Colon (tissue), 2 donors: ENCODE results near the gene BCAS1.

Experiments used
- FAIRE-seq: peaks from 2 replicates; lab custom pipeline; 2012; peaks lifted over from hg19 to GRCh38; lab: Jason Lieb, UNC
- donor health status: control.
- donor health status: control.

BCAS1 gene

DNA sequence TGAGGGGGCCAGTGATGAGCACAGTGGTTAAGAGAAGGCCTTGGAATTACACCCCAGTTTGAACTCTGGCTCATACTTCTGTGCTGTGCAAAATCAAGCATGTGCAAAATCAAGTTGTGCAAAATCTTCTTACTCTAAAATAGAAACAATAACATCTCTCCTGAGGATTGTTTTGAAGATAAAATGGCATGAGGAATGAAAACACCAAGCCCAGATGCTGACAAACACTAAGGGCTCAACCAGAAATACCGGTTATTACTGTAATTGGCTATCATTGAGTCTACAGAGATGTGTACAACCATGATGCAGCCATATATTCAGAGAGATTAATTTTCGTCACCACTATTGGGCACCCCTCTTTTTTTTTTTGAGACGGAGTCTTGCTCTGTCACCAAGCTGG lies 5.9 kb upstream of the BCAS1 start:
- no peak for FAIRE-seq

DNA sequence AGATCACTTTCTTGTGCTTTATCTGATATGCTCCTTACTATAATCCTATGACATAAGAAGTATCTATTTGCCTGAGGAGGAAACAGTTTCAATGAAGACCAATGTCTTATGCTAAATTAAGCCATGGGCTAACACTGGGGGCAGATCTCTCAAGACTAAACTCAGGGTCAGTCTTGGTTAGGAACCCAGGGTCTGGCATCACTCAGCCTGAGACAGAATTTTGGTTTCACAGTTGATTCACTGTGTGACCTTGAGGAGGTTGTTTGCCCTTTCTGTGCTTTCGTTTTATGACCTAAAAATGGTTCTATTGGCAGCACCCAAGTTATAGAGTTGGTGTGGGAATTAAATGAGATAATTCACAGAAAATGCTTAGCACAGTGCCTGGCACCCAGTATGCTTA lies 4.9 kb upstream of the BCAS1 start:
- no peak for FAIRE-seq

DNA sequence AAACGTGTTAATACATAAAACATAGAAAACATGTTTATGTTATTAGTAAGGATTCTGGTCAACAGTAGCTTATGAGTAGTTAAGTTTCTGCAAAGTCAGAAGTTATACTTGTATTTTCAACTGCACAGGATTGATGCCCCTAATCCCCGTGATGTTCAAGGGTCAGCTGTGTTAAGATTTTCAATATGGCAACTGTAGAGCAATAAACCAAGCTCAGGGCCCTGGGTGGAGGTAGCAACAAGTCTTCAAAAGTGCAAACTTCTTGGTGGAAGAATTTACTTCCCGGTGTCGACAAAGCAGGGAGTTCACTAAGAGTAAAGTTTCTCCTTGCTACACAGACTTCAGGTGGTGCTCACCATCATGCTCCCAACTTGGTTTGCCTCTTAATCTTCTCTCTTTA lies 4.1 kb upstream of the BCAS1 start:
- FAIRE-seq: no peak

DNA sequence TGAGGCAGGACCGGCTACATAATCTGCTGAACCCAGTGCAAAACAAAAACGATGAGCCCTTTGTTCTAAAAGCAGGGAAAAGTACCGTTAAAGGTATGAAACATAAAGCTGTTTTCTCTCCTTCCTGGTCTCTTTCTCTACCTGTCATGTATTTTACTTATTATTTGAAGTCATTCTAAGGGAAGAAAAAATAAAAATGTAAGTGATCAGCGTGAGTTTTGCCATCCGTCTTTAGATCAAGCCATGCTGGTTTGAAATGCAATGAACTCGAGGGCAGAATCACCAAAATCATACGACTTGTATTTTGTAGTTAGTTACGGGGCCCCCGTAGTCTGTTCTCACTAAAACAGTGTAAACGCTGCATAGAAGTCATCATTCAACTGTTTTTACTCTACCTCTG lies 2.9 kb upstream of the BCAS1 start:
- FAIRE-seq: no peak

DNA sequence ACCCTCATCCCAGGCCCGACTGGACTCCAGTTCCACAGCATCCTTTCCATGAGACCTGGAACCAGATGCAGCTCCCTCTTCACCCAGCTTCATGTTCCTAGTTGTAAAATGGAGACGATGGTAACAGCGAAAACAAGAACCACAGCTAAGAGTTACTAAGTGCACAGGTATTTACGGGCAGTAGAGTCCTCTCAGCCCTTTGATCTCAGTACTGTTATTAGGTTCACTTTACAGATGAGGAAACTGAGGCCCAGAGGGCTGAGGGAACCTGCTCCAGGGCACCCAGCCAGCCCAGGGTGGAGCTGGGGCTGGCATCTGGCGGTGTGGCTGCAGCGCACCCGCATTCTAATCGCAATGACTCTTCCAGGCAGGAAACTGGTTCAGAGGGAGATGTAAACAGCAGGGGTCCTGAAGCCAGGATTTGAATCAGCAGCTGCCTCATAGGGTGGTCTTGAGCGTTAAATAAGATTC lies 858 bp downstream of the BCAS1 start:
- FAIRE-seq: no peak

DNA sequence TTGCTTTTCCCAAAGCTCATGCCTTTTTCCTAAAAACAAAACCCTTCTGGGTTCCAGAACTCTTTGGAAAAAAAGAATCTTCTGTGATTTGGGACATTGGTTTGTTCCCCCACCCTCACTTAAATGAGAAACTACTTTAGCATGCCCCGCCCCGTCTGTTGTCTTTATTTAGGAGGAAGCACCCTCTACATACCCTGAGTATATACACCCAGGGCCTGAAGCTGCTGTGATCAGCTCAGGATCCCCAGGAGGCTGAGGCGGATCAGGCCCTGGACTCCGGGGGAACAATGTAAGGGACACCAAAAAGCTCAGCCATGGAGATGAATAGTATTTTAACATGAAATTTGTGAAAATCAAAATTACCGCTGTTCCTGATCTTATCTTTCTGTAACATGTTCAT lies 1.4 kb downstream of the BCAS1 start:
- no peak for FAIRE-seq

DNA sequence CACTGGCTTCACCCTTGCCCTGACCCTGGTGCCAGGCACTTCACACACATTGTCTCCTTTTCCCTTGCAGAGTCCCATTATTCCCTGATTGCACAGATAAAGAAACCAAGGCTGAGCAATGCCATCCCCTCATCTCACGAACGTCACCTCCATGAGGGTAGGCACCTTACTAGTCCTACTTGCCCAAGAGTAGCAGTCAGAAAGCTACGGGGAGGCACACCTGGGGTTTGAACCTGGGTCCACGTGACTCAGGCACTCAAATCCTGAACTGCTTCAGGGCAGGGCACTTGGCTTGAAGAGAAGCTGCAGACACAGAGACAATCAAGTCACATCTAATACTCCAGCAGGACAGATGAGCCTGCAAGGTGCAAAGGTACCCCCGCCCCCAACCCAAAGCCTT lies 1.9 kb downstream of the BCAS1 start:
- FAIRE-seq: no peak

DNA sequence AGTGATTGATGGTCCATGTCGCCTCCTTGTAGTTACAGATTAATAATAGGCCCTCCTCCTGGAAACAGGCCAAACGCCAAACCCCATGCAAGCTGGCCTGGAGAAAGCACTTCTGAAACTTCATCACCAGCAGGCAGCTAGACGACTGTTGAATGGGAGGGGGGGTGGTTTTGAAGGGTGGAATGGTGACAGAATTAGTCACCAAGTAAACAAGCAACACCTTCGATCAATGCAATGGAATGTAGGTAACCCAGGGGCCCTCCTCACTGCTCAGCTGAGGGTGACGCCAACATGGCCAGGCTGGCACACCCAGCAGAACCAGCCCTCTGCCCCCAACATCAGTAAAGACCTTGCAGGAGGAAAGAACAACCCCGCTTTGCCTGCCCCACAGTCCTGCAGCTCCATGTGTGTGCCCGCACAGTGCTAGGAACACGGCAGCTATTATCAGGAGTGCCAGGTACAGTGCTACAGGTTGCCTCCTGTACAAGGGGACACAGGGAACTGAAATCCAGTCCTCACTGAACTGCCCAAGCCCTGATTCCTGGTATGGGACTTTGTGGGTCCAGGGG lies 2.7 kb downstream of the BCAS1 start:
- no peak for FAIRE-seq

DNA sequence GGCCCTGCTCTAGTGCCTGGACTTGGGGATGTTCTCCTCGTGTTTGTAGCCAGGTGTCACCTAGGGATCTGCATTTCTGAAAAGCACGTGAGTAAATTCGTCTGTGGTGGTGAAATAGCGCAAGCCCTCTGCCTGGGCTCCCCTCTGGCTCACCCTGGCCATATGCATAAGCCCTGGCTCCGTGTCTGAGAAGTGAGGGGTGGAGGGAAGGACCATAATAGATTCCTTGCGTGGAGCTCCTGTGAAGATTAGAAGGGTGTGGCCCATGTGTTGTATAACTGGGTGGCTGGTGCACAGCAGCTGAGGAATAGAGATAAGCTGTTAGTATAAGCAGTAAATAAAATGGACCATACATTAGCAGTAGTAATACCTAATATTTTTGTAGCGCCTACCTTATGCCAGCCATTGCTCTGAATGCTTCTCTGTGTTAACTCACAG lies 4.8 kb downstream of the BCAS1 start:
- FAIRE-seq: no peak

DNA sequence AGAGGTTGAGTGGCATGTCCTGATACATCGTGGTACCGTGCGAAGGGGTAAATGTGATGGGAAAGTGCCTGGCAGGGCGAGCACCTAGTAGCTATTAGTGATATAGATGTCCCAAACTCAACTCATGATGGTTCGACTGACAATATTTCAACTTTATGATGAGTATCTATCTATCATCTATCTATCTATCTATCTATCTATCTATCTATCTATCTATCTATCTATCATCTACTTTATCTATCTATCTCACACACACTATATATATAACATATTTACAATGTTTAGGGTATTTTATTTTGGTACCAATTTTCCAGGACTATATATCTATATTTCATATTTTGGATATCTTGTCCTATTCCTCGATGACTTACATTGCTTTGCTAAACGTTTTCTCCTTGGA lies 5.5 kb downstream of the BCAS1 start:
- no peak for FAIRE-seq

DNA sequence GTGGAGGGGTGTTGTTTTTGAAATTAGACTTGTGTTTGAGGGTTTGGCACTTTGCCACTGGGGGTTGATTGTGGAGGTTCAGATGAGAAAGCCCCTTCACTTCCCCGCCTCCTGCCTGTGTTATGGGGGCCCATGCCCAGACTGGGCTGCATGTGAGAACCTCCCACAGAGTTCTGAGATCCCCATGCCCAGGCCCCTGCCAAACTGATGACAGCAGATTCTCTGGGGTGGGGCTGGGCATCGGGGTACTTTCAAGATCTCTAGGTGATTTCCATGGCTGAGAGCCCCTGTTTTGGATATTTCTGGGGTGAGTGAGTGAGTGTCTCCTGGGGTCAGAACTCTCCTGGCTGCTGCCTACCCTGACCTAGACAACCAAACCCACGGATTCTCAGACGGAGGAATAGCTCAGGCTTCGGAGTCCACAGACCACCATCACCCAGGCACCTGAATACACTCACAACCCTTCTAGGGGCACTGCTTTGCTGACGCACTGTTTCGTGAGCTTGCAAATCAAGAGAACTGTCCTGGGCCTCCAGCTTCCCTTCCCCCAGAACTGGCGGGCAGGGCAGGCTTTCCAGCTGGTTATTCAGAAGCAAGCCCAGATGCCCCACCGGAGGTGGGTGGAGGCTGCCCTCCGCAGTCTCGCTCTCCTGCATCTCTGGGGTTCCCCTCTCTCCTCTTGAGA lies 6.3 kb downstream of the BCAS1 start:
- no peak for FAIRE-seq

DNA sequence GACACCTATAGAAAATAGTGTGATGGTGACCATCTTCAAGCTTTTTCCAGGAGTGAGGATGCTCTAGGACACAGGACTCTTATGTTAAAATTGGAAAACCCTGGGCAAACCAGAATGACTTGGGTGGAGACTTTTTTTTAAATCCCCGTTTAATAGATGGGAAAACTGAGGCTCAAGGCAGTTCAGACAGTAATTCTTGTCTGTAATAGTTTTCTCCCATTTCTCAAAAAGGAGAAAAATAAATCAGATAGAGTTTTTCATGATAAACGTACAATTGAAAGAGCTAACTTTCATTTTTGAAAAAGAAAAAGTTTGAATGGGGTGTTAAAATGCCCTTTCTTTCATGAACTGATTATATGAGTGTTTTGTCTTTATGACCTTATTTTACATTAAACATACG lies 6.8 kb downstream of the BCAS1 start:
- FAIRE-seq: no peak

DNA sequence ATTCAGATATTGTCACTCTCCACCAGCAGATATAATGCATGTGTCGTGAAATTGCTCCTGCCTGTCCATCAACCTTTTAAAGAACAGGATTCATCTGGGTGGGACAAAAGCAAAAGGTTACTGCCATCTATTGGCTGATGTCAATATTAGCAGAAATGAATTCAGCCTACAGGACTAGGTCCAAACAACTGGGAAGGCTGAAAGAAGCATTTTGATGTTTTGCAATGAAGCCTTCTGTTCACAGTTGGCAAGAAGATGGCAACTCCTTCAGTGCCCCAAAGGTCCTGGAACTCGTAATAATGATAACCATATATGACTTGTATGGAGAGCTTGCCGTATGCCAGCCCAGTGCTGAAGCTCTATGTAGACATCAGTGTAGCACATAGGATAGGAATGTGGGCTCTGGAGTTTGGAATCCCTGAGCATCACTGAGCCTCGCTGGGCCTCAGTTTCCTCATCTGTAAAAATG lies 7.5 kb downstream of the BCAS1 start:
- no peak for FAIRE-seq

DNA sequence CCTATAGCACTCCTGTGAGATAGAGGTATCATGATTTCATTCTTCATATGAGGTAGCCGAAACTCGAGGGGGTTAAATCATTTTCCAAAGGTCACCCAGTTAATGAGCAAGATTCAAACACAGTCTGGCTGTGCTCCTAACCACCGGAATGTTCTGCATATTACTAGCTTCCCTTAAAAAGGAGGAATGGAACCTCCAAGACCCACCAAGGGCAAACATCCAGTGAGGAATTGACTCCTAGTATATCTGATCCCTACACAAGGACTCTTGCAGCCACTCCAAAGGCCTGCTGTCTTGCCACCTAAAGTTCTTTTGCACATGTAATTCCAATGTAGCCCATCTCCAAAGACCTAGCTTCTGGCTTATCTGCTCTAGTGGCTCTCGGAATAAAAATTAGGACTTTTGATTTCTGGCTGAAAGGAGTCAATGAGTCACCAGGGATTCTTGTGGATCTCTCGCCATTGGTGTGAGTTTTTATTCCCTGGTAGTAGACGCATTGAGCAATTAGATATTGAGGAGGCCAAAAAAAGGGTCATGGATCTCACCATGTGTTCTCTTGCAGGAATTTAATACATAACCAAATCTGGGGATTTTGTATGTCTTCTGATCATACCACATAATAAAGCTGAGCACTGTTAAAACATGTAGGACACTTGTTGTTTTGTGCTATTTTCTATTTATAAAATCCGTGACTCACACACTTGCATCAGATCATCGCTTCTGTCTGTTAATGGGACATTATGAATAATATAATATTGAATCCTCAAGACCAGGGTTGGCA lies 9.1 kb downstream of the BCAS1 start:
- FAIRE-seq: no peak

DNA sequence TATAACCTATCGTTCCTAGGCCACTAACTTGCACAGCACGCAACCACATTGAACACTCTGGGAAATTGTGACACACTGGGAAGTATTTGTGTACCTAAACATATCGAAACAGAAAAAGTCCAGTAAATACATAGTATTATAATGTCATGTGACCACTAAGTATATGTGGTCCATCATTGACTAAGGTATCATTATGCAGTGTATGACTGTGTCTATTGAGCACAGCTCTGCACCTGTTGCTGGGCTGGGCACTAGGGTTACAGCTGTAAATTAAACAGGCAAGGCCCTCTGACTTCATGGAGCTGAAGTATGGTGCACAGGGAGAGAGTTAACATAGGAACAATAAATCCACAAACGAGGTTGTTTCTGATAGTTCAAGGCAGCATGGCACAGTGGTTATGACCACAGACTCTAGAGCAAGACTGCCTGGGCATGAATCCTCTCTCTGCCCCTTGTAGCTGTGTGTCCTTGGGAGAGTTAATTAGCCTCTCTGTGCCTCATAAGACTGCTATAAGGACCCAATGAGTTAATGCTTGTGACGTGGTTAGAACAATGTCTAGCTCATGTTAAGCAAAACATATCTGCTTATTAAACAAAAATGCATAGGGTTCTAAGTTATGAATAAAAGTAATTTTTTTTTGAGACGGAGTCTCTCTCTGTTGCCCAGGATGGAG lies 10.6 kb downstream of the BCAS1 start:
- FAIRE-seq: no peak

DNA sequence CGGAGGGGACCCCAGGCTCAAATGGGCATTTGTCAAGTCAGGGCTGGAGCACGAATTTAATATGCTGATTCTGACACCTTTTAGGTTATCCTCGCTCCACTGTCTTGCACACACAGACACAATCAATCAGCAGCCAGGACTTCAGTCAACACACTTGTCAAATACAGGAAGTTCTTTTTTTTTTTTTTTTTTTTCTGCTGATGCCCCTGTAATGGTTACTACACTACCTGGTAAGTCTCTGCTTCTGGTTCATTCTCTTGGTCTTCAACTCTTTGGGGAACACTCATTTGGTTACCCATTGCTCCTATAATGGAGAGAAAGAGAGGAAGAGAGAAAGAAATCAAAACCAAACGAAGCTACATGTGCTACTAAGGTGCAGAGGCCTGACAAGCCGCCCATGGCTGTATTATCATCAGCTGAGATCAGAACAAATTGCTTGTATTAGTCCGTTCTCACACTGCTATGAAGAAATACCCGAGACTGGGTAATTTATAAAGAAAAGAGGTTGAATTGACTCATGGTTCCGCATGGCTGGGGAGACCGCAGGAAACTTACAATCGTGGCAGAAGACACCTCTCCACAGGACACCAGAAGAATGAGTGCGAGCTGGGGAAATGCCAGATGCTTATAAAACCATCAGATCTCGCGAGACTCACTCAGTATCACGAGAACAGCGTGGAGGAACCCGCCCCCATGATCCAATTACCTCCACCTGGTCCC lies 11.8 kb downstream of the BCAS1 start:
- no peak for FAIRE-seq

DNA sequence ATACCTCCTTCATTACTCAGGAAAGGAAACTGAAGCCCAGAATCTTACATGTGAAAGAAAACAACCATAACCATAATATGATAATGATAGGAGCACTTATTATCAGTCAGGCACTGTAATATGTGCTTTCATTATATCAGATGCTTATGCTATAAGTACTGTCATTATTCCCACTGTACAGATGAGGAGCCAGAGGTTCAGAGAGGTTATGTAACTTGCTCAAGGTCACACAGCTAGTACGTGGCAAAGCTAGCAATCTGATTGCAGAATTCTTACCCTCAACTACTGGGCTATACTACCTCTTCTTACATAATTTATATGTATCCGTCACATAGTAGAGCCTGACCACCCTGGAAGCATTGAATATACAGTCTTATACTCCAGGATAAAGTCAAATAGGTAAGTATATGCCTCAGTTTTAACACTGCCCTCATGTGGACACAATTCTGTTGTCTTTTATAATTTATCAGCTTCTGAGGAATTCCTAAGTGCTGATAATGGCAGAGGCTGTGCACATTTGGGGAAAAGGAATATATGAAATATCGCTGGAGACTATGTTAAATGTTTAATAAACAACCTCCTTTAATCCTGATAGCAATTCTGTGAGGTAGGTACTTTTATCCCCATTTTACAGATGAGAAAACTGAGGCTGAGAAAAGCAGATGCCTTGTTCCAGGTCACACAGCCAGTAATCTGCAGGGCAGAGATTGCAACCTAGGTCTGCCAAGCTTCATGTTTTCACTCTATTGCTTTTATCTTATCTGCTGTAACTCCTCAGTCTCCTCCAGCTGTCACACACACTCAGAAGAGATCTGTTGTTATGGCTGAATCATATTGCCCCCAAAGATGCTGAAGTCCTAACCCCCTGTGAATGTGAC lies 13.4 kb downstream of the BCAS1 start:
- FAIRE-seq: no peak

DNA sequence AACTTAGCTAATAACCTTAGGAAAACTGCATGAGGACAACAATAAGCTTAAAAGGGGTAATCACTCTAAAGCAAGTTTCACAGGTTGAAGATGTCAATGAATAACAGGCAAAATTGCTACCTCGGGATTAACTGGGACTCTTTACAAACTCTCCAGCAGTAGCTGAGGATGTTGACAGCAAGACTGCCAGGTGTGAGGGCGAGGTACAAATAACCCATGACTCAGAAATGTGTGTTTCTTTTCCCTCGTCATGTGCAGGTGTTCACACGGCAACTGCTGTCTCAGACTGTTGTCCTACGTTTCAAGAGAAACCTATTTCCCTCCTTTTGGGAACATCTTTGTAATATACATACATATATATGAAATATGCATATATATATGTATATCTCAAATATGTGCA lies 15.9 kb downstream of the BCAS1 start:
- no peak for FAIRE-seq

DNA sequence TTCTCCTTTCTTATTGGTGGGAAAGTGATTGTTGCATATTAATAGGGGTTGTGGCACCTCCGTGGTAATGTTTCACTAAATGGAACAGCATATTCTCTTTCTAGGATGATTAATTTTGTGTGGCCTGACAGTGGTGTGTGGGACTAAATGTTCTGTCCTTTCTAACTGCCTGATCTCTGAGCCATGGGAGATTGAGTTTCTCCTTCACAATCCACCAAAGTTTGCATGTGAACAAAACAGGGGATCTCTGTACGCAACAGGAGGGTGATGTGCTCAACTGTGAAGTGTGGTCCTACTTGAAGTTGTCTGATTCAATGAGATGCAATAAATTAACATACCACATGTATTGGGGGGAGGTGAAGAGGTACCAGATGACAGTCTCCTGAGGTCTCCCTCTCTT lies 19.3 kb downstream of the BCAS1 start:
- no peak for FAIRE-seq

DNA sequence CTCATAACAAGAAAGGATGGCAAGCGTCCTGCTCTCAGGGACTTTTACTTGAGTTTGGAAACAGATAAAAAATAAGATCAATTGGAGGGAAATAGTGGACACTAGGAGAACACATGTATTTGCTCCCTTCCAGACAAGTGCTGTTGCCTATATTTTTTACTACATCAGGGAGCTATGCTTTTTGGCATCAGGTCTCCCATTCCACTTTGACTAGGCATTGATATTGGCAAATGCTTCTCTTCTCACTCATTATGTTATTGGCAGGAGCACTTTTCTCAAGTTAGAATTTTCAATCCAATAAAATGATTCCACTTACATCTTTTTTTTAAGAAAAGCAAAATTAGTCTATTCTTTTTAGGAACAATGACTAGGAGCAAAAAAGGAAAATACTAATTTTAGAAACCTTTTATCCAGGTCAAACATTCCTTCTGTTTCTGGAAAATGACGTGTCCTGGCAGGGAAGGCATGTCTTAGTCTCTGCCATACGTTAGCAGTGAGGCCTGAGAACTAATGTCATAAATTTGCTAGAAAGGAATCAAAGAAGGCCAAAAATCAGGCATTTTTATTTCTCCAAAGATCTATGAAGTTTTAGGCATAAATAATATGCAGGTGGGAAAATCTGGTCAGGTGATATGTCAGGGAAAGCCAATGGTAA lies 21.4 kb downstream of the BCAS1 start:
- no peak for FAIRE-seq

DNA sequence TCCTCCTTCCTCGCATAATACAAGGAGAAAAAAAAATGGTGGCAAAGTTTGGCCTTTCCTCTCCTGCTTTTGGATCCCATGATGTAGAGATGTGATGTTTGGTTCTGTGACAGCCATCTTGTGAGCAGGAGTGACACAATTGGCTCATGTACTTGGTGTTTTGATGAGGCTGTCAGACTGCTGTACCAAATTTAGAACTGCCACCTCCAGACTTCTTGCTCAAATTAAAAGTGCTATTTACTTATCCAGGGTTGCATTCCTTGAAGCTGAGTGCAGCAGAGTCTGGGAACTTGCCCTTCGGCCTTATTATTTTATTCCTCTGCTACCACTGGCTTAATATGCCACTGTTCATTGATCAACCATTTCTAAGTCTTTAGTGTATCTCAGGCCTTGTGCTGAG lies 21.9 kb downstream of the BCAS1 start:
- FAIRE-seq: no peak
